MCF 10A (cell line): ENCODE results near the gene CAMKMT. TPM values are rescaled to one million over a fixed set of nuclear protein-coding genes. Genes with fewer than 3 reads are reported as not detected.

ENCODE experiments used
- BruUV-seq: library from RNA; stranded (reverse); fragments of 400-500 nt; replicated peaks from 2 replicates; lab custom pipeline; 2021; lab: Mats Ljungman, UMichigan
- CTCF ChIA-PET: fragments of 300-600 bp; sonication (Branson Sonifier 250); formaldehyde crosslinking; extraction: SDS; loops from one replicate; lab custom pipeline; 2021; ENCODE audit warnings: antibody characterized with exemption, inconsistent platforms; lab: Yijun Ruan, JAX
- POLR2A ChIA-PET: fragments of 300-600, 350-650 bp; sonication (Branson Sonifier 250); formaldehyde crosslinking; extraction: SDS; loops from one replicate; lab custom pipeline; 2020; ENCODE audit warnings: antibody characterized with exemption, inconsistent platforms; lab: Yijun Ruan, JAX
- DNase-seq: peaks from one replicate; pipeline ENCODE4 v3.0.0-alpha.2; 2018; ENCODE audit not compliant: unreplicated experiment
- H3K27ac Mint-ChIP-seq: one replicate; pipeline ENCODE4 v1.8.0; 2022; ENCODE audit warnings: mild to moderate bottlenecking, low read depth, mixed read lengths; ENCODE audit not compliant: unreplicated experiment
- H3K27me3 Mint-ChIP-seq: one replicate; pipeline ENCODE4 v1.8.0; 2022; ENCODE audit warnings: mixed read lengths; ENCODE audit not compliant: insufficient read depth, unreplicated experiment
- H3K36me3 Mint-ChIP-seq: one replicate; pipeline ENCODE4 v1.8.0; 2022; ENCODE audit warnings: mild to moderate bottlenecking, moderate library complexity, mixed read lengths; ENCODE audit not compliant: insufficient read depth, unreplicated experiment
- H3K4me1 Mint-ChIP-seq: one replicate; pipeline ENCODE4 v1.8.0; 2022; ENCODE audit warnings: mixed read lengths; ENCODE audit not compliant: insufficient read depth, unreplicated experiment
- H3K4me3 Mint-ChIP-seq: one replicate; pipeline ENCODE4 v1.8.0; 2022; ENCODE audit warnings: mild to moderate bottlenecking, moderate library complexity, mixed read lengths; ENCODE audit not compliant: unreplicated experiment
- H3K9me3 Mint-ChIP-seq: one replicate; pipeline ENCODE4 v1.8.0; 2022; ENCODE audit warnings: mixed read lengths; ENCODE audit not compliant: unreplicated experiment
- CTCF ChIP-seq: fragments of 200-600 bp; IDR thresholded peaks from one replicate; pipeline ENCODE4 v1.8.0; 2022; ENCODE audit warnings: antibody characterized with exemption, mild to moderate bottlenecking; ENCODE audit not compliant: unreplicated experiment
- intact Hi-C: fragments of 100-400 bp; cut with micrococcal nuclease; formaldehyde crosslinking; loops from 2 replicates; pipeline ENCODE4 v1.14.1; 2022
- total RNA-seq: library from RNA; stranded (reverse); gene quantifications from 2 replicates; pipeline ENCODE4 v1.2.3, GENCODE V29; 2022

CAMKMT gene
- total RNA-seq, 1 experiment from 2014 or later = 9.9 TPM

GRCh38 chr2:44679584-44679983 is 317.8 kb downstream of the CAMKMT start:
- BruUV-seq = no TSS peak
- no peaks in the 10 kb centered on the region for H3K36me3 Mint-ChIP-seq
- ChIA-PET CTCF (no interaction called here), POLR2A (no interaction called here)
- intact Hi-C loops = no loop called here
- no peak for TF ChIP-seq CTCF
- no peak overlapping the region for H3K27ac Mint-ChIP-seq
- H3K27me3 Mint-ChIP-seq = no peaks in the 10 kb centered on the region
- no peak overlapping the region for H3K4me3 Mint-ChIP-seq
- no peaks in the 10 kb centered on the region for H3K9me3 Mint-ChIP-seq
- DNase-seq = no peak
- H3K4me1 Mint-ChIP-seq = no peaks in the 10 kb centered on the region

- H3K9me3 Mint-ChIP-seq = no peaks in the 10 kb centered on the region
- H3K27me3 Mint-ChIP-seq = no peaks in the 10 kb centered on the region
- no peak for TF ChIP-seq CTCF
- BruUV-seq = no TSS peak
- no peak for DNase-seq
- H3K4me3 Mint-ChIP-seq = no peak overlapping the region
- H3K27ac Mint-ChIP-seq = no peak overlapping the region
- CTCF ChIA-PET = no interaction called here
- H3K36me3 Mint-ChIP-seq = no peaks in the 10 kb centered on the region
- POLR2A ChIA-PET = no interaction called here
- no peaks in the 10 kb centered on the region for H3K4me1 Mint-ChIP-seq
- intact Hi-C loops = no loop called here
Observed at GRCh38 chr2:44679990-44680389, 318.2 kb downstream of the CAMKMT start.

GRCh38 chr2:44680424-44680971 is 318.8 kb downstream of the CAMKMT start:
- DNase-seq = no peak
- ChIA-PET POLR2A (no interaction called here), CTCF (no interaction called here)
- no peaks in the 10 kb centered on the region for H3K27me3 Mint-ChIP-seq
- H3K4me3 Mint-ChIP-seq = no peak overlapping the region
- no peak for TF ChIP-seq CTCF
- no peaks in the 10 kb centered on the region for H3K4me1 Mint-ChIP-seq
- no TSS peak for BruUV-seq
- intact Hi-C loops = no loop called here
- no peaks in the 10 kb centered on the region for H3K9me3 Mint-ChIP-seq
- H3K36me3 Mint-ChIP-seq = no peaks in the 10 kb centered on the region
- no peak overlapping the region for H3K27ac Mint-ChIP-seq

GRCh38 chr2:44680983-44681531 is 319.3 kb downstream of the CAMKMT start:
- H3K27ac Mint-ChIP-seq = no peak overlapping the region
- H3K4me1 Mint-ChIP-seq = no peaks in the 10 kb centered on the region
- no peaks in the 10 kb centered on the region for H3K27me3 Mint-ChIP-seq
- ChIA-PET CTCF (interaction anchor here (0.5 to 1.4 kb wide), 4 partner anchors 10 to 44 kb away, joined by 3 to 4 read pairs (median 4); no protein-coding TSS in a partner anchor), POLR2A (no interaction called here)
- H3K4me3 Mint-ChIP-seq = no peak overlapping the region
- no TSS peak for BruUV-seq
- intact Hi-C loops = no loop called here
- no peaks in the 10 kb centered on the region for H3K9me3 Mint-ChIP-seq
- H3K36me3 Mint-ChIP-seq = no peaks in the 10 kb centered on the region
- TF ChIP-seq CTCF = no peak
- DNase-seq = no peak
